Measurements from ENCODE around the gene CSNK1G2. TPM values are rescaled to one million over a fixed set of nuclear protein-coding genes. Genes with fewer than 3 reads are reported as not detected.

The CSNK1G2 gene
- total and polyA plus RNA-seq, 2 experiments from 2014 or later = 39.6 to 147 TPM

GRCh38 chr19:1917146-1917545 lies 23.8 kb upstream of the CSNK1G2 start:
- Mint-ChIP-seq H3K4me3 (no peak overlapping the region), H3K27me3 (ENCODE audit: insufficient read depth, low read depth, poor library complexity) (peaks cover 9% of the 10 kb centered on the region), H3K27ac (no peak overlapping the region), H3K36me3 (ENCODE audit: low read depth) (peaks cover 39% of the 10 kb centered on the region), H3K9me3 (no peaks in the 10 kb centered on the region), H3K4me1 (no peaks in the 10 kb centered on the region)
- H3K9me2 ChIP-seq (ENCODE audit: insufficient read depth) = no peaks in the 10 kb centered on the region
- no peak overlapping the region for H3K27ac ChIP-seq (ENCODE audit: low read depth)
- H3F3A ChIP-seq (replicated peaks; ENCODE audit: low read depth) = no peaks in the 10 kb centered on the region
- ATAC-seq = no peak
- 0 out of 2 replicates have a peak, but pooled peaks cover 12% of the 10 kb centered on the region for H3K79me2 ChIP-seq (replicated peaks; ENCODE audit: insufficient read depth)
- H4K20me1 ChIP-seq (replicated peaks; ENCODE audit: insufficient read depth) = peaks cover 8% of the 10 kb centered on the region
- no peak overlapping the region for H2AFZ ChIP-seq
- no peaks in the 10 kb centered on the region for H3K27me3 ChIP-seq (ENCODE audit: insufficient read depth)
- H3K4me2 ChIP-seq = no peak overlapping the region
- no peak for DNase-seq (ENCODE audit: low spot score)
- H3K4me3 ChIP-seq = no peak overlapping the region
- no peaks in the 10 kb centered on the region for H3K4me1 ChIP-seq (ENCODE audit: insufficient read depth)
- TF ChIP-seq NANOG (IDR thresholded peaks at IDR 0.05; ENCODE audit: borderline replicate concordance) (no peak), EZH2phosphoT487 (IDR thresholded peaks at IDR 0.05; ENCODE audit: unreplicated experiment) (no peak), POLR2AphosphoS5 (IDR thresholded peaks at IDR 0.05; ENCODE audit: low read depth) (no peak), ZNF114 (CRISPR knock-in tag; IDR thresholded peaks at IDR 0.05) (no peak), REST (IDR thresholded peaks at IDR 0.05; ENCODE audit: unreplicated experiment) (no peak), STAT1 (IDR thresholded peaks at IDR 0.05; ENCODE audit: unreplicated experiment) (no peak)
- no peaks in the 10 kb centered on the region; the same call in 1 of the 2 replicates for H3K36me3 ChIP-seq (ENCODE audit: insufficient read depth)

GRCh38 chr19:1917926-1918325 lies 23.0 kb upstream of the CSNK1G2 start:
- H3K27ac Mint-ChIP-seq = no peak overlapping the region
- no peaks in the 10 kb centered on the region for H3K9me2 ChIP-seq (ENCODE audit: insufficient read depth)
- H3K27me3 Mint-ChIP-seq (ENCODE audit: insufficient read depth, low read depth, poor library complexity) = peaks cover 9% of the 10 kb centered on the region
- no peak overlapping the region for H3K4me3 Mint-ChIP-seq
- peaks cover 8% of the 10 kb centered on the region for H4K20me1 ChIP-seq (replicated peaks; ENCODE audit: insufficient read depth)
- no peaks in the 10 kb centered on the region for H3K27me3 ChIP-seq (ENCODE audit: insufficient read depth)
- peaks cover 47% of the 10 kb centered on the region for H3K36me3 Mint-ChIP-seq (ENCODE audit: low read depth)
- H3F3A ChIP-seq (replicated peaks; ENCODE audit: low read depth) = no peaks in the 10 kb centered on the region
- H3K9me3 Mint-ChIP-seq = no peaks in the 10 kb centered on the region
- H3K27ac ChIP-seq (ENCODE audit: low read depth) = no peak overlapping the region
- no peak overlapping the region for H3K4me3 ChIP-seq
- H2AFZ ChIP-seq = no peak overlapping the region
- ATAC-seq = no peak
- no peaks in the 10 kb centered on the region for H3K4me1 ChIP-seq (ENCODE audit: insufficient read depth)
- H3K36me3 ChIP-seq (ENCODE audit: insufficient read depth) = no peaks in the 10 kb centered on the region; the same call in 1 of the 2 replicates
- H3K79me2 ChIP-seq (replicated peaks; ENCODE audit: insufficient read depth) = 0 out of 2 replicates have a peak, but pooled peaks cover 6% of the 10 kb centered on the region
- no peak for DNase-seq (ENCODE audit: low spot score)
- no peak overlapping the region for H3K4me2 ChIP-seq
- H3K4me1 Mint-ChIP-seq = no peaks in the 10 kb centered on the region
- TF ChIP-seq, protein P1, sequence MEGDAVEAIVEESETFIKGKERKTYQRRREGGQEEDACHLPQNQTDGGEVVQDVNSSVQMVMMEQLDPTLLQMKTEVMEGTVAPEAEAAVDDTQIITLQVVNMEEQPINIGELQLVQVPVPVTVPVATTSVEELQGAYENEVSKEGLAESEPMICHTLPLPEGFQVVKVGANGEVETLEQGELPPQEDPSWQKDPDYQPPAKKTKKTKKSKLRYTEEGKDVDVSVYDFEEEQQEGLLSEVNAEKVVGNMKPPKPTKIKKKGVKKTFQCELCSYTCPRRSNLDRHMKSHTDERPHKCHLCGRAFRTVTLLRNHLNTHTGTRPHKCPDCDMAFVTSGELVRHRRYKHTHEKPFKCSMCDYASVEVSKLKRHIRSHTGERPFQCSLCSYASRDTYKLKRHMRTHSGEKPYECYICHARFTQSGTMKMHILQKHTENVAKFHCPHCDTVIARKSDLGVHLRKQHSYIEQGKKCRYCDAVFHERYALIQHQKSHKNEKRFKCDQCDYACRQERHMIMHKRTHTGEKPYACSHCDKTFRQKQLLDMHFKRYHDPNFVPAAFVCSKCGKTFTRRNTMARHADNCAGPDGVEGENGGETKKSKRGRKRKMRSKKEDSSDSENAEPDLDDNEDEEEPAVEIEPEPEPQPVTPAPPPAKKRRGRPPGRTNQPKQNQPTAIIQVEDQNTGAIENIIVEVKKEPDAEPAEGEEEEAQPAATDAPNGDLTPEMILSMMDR (conservative IDR thresholded peaks at IDR 0.05; ENCODE audit: low read depth in 2 of 2) = no peak
- TF ChIP-seq, protein P2, sequence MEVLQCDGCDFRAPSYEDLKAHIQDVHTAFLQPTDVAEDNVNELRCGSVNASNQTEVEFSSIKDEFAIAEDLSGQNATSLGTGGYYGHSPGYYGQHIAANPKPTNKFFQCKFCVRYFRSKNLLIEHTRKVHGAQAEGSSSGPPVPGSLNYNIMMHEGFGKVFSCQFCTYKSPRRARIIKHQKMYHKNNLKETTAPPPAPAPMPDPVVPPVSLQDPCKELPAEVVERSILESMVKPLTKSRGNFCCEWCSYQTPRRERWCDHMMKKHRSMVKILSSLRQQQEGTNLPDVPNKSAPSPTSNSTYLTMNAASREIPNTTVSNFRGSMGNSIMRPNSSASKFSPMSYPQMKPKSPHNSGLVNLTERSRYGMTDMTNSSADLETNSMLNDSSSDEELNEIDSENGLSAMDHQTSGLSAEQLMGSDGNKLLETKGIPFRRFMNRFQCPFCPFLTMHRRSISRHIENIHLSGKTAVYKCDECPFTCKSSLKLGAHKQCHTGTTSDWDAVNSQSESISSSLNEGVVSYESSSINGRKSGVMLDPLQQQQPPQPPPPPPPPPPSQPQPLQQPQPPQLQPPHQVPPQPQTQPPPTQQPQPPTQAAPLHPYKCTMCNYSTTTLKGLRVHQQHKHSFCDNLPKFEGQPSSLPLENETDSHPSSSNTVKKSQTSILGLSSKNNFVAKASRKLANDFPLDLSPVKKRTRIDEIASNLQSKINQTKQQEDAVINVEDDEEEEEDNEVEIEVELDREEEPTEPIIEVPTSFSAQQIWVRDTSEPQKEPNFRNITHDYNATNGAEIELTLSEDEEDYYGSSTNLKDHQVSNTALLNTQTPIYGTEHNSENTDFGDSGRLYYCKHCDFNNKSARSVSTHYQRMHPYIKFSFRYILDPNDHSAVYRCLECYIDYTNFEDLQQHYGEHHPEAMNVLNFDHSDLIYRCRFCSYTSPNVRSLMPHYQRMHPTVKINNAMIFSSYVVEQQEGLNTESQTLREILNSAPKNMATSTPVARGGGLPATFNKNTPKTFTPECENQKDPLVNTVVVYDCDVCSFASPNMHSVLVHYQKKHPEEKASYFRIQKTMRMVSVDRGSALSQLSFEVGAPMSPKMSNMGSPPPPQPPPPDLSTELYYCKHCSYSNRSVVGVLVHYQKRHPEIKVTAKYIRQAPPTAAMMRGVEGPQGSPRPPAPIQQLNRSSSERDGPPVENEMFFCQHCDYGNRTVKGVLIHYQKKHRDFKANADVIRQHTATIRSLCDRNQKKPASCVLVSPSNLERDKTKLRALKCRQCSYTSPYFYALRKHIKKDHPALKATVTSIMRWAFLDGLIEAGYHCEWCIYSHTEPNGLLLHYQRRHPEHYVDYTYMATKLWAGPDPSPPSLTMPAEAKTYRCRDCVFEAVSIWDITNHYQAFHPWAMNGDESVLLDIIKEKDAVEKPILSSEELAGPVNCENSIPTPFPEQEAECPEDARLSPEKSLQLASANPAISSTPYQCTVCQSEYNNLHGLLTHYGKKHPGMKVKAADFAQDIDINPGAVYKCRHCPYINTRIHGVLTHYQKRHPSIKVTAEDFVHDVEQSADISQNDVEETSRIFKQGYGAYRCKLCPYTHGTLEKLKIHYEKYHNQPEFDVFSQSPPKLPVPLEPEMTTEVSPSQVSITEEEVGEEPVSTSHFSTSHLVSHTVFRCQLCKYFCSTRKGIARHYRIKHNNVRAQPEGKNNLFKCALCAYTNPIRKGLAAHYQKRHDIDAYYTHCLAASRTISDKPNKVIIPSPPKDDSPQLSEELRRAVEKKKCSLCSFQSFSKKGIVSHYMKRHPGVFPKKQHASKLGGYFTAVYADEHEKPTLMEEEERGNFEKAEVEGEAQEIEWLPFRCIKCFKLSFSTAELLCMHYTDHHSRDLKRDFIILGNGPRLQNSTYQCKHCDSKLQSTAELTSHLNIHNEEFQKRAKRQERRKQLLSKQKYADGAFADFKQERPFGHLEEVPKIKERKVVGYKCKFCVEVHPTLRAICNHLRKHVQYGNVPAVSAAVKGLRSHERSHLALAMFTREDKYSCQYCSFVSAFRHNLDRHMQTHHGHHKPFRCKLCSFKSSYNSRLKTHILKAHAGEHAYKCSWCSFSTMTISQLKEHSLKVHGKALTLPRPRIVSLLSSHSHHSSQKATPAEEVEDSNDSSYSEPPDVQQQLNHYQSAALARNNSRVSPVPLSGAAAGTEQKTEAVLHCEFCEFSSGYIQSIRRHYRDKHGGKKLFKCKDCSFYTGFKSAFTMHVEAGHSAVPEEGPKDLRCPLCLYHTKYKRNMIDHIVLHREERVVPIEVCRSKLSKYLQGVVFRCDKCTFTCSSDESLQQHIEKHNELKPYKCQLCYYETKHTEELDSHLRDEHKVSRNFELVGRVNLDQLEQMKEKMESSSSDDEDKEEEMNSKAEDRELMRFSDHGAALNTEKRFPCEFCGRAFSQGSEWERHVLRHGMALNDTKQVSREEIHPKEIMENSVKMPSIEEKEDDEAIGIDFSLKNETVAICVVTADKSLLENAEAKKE (CRISPR knock-in tag; IDR thresholded peaks at IDR 0.05) = no peak
- TF ChIP-seq JUNB (IDR thresholded peaks at IDR 0.05; ENCODE audit: unreplicated experiment) = no peak
- no peak for TF ChIP-seq EZH2 (IDR thresholded peaks at IDR 0.05; ENCODE audit: low read depth, unreplicated experiment)
- TF ChIP-seq POLR2AphosphoS5 (IDR thresholded peaks at IDR 0.05; ENCODE audit: low read depth) = no peak
- TF ChIP-seq ZNF331 (CRISPR knock-in tag; IDR thresholded peaks at IDR 0.05; ENCODE audit: low read depth) = no peak
- no peak for TF ChIP-seq NANOG (IDR thresholded peaks at IDR 0.05; ENCODE audit: borderline replicate concordance)

All from GM23338 (cell line).